HCT116 (cell line): ENCODE measurements around the gene RXRA. TPM values are rescaled to one million over a fixed set of nuclear protein-coding genes. Genes with fewer than 3 reads are reported as not detected.

Experiments used
- ATAC-seq: fragments of 200-7000 bp; cut with Tn5 transposase; 2 replicates; pipeline ENCODE4 v1.9.1; 2020; ENCODE audit warnings: mild to moderate bottlenecking, moderate library complexity
- BruUV-seq: library from RNA; stranded (reverse); fragments of 400-500 nt; replicated peaks from 2 replicates; lab custom pipeline; 2021; lab: Mats Ljungman, UMichigan
- CTCF ChIA-PET: fragments of 300-600 bp; sonication (Branson Sonifier 250); formaldehyde crosslinking; loops from one replicate; lab custom pipeline; 2021; ENCODE audit warnings: antibody characterized with exemption; lab: Charles Lee
- POLR2A ChIA-PET: fragments of 300-600, 350-600 bp; sonication (Branson Sonifier 250); formaldehyde crosslinking; loops from one replicate; lab custom pipeline; 2021; ENCODE audit warnings: antibody characterized with exemption; lab: Charles Lee
- RAD21 ChIA-PET, 2 experiments: fragments of 300-600 bp; sonication (Branson Sonifier 250); formaldehyde crosslinking; loops; one replicate each; lab custom pipeline; 2023; ENCODE audit warnings: low total read pairs in 2 of 2; ENCODE audit not compliant: uncharacterized antibody in 2 of 2, unreplicated experiment in 2 of 2, low non-redundant PET in 1 of 2; lab: Charles Lee
- DNase-seq: peaks from one replicate; pipeline ENCODE4 v3.0.0-alpha.2; 2010; ENCODE audit warnings: low read depth, low spot score
- H2AFZ ChIP-seq: fragments of 200-600 bp; shearing (Covaris generic), sonication (generic); 2 replicates; pipeline ENCODE4 v1.6.1; 2017; ENCODE audit warnings: low read depth, mixed run types, mixed read lengths, antibody characterized with exemption, low read length; ENCODE audit not compliant: poor library complexity, severe bottlenecking
- H3K27ac ChIP-seq: 2 replicates; pipeline ENCODE4 v1.5.1; 2012; ENCODE audit warnings: low read depth, low read length
- H3K27me3 ChIP-seq: fragments of 200-600 bp; sonication (generic); 2 replicates; pipeline ENCODE4 v1.6.1; 2016; ENCODE audit warnings: mixed run types, low read length, mixed read lengths; ENCODE audit not compliant: insufficient read depth
- H3K36me3 ChIP-seq, 2 experiments: fragments of 200-500 bp in 1 of 2; fragments of 200-600 bp in 1 of 2; sonication (Bioruptor generic) in 1 of 2; sonication (generic) in 1 of 2; 2 replicates each; pipeline versions ENCODE4 v1.5.1 to v1.6.1; 2014 to 2016; ENCODE audit warnings: low read length in 2 of 2, inconsistent platforms in 1 of 2, mixed read lengths in 1 of 2, mixed run types in 1 of 2; ENCODE audit not compliant: insufficient read depth in 2 of 2, control insufficient read depth in 1 of 2
- H3K4me1 ChIP-seq, 2 experiments: fragments of 200-600 bp in 1 of 2; sonication (generic) in 1 of 2; 2 replicates each; pipeline versions ENCODE4 v1.5.1 to v1.6.1; 2012 to 2017; ENCODE audit warnings: low read length in 2 of 2, inconsistent platforms in 1 of 2, mild to moderate bottlenecking in 1 of 2, mixed read lengths in 1 of 2, mixed run types in 1 of 2, moderate library complexity in 1 of 2; ENCODE audit not compliant: insufficient read depth in 2 of 2, control insufficient read depth in 1 of 2
- H3K4me2 ChIP-seq: fragments of 200-600 bp; sonication (generic); 2 replicates; pipeline ENCODE4 v1.6.1; 2017; ENCODE audit warnings: mixed run types, low read length, mixed read lengths
- H3K4me3 ChIP-seq, 2 experiments: fragments of 200-600 bp in 1 of 2; sonication (generic) in 1 of 2; replicated peaks in 1 of 2; 2 replicates each; pipeline ENCODE4 v1.5.1; 2011 to 2016; ENCODE audit warnings: low read length in 2 of 2, control low read depth in 1 of 2, low read depth in 1 of 2, mild to moderate bottlenecking in 1 of 2, mixed read lengths in 1 of 2, mixed run types in 1 of 2
- H3K79me2 ChIP-seq: fragments of 200-600 bp; sonication (generic); 2 replicates; pipeline ENCODE4 v1.6.1; 2017; ENCODE audit warnings: mild to moderate bottlenecking, mixed run types, low read length, moderate library complexity, mixed read lengths; ENCODE audit not compliant: insufficient read depth
- H3K9ac ChIP-seq: fragments of 200-600 bp; sonication (generic); 2 replicates; pipeline ENCODE4 v1.6.1; 2016; ENCODE audit warnings: low read length, mixed read lengths
- H3K9me2 ChIP-seq: fragments of 200-600 bp; sonication (generic), shearing (Covaris generic); 2 replicates; pipeline ENCODE4 v1.6.1; 2017; ENCODE audit warnings: mixed run types, mild to moderate bottlenecking, moderate library complexity; ENCODE audit not compliant: insufficient read depth
- H3K9me3 ChIP-seq, 2 experiments: fragments of 200-500 bp in 1 of 2; fragments of 200-600 bp in 1 of 2; sonication (Bioruptor generic) in 1 of 2; sonication (generic) in 1 of 2; 2 replicates each; pipeline ENCODE4 v1.6.1; 2014 to 2017; ENCODE audit warnings: low read length in 2 of 2, mixed read lengths in 2 of 2, inconsistent platforms in 1 of 2, low read depth in 1 of 2, mild to moderate bottlenecking in 1 of 2, mixed run types in 1 of 2, moderate library complexity in 1 of 2; ENCODE audit not compliant: control insufficient read depth in 1 of 2, insufficient read depth in 1 of 2
- H4K20me1 ChIP-seq: fragments of 200-600 bp; sonication (generic), shearing (Covaris generic); 2 replicates; pipeline ENCODE4 v1.6.1; 2017; ENCODE audit warnings: mixed run types, mild to moderate bottlenecking, moderate library complexity; ENCODE audit not compliant: insufficient read depth
- CBX3 ChIP-seq: IDR thresholded peaks from 2 replicates; pipeline ENCODE4 v1.6.1; 2012; ENCODE audit warnings: low read depth
- CEBPB ChIP-seq: IDR thresholded peaks from 2 replicates; pipeline ENCODE4 v1.6.1; 2012; ENCODE audit warnings: low read depth
- EGR1 ChIP-seq: IDR thresholded peaks from 2 replicates; pipeline ENCODE4 v1.6.1; 2012; ENCODE audit warnings: low read depth
- ELF1 ChIP-seq: IDR thresholded peaks from 2 replicates; pipeline ENCODE4 v1.6.1; 2012; ENCODE audit warnings: low read depth, borderline replicate concordance
- EZH2 ChIP-seq: fragments of 200-600 bp; sonication (generic); IDR thresholded peaks from 2 replicates; pipeline ENCODE4 v1.6.1; 2017; ENCODE audit warnings: antibody characterized with exemption, mixed run types
- FOSL1 ChIP-seq: IDR thresholded peaks from 2 replicates; pipeline ENCODE4 v1.6.1; 2012; ENCODE audit warnings: low read depth
- POLR2A ChIP-seq: IDR thresholded peaks from 2 replicates; pipeline ENCODE4 v1.7.0; 2011; ENCODE audit warnings: borderline replicate concordance; ENCODE audit not compliant: insufficient read depth, insufficient read length; ENCODE audit errors: extremely low read depth
- RAD21 ChIP-seq: IDR thresholded peaks from 2 replicates; pipeline ENCODE4 v1.6.1; 2012; ENCODE audit warnings: low read depth, mild to moderate bottlenecking
- REST ChIP-seq: IDR thresholded peaks from 2 replicates; pipeline ENCODE4 v1.6.1; 2012; ENCODE audit warnings: low read depth
- SIN3A ChIP-seq: IDR thresholded peaks from 2 replicates; pipeline ENCODE4 v1.6.1; 2012; ENCODE audit warnings: low read depth
- SP1 ChIP-seq: IDR thresholded peaks from 2 replicates; pipeline ENCODE4 v1.6.1; 2012; ENCODE audit warnings: low read depth
- SRF ChIP-seq: IDR thresholded peaks from 2 replicates; pipeline ENCODE4 v1.6.1; 2012; ENCODE audit warnings: low read depth
- YY1 ChIP-seq: IDR thresholded peaks from 2 replicates; pipeline ENCODE4 v1.6.1; 2011; ENCODE audit warnings: low read length, low read depth, moderate library complexity, mild to moderate bottlenecking; ENCODE audit not compliant: insufficient replicate concordance; ENCODE audit errors: extremely low read depth
- ZNF274 ChIP-seq: fragments of 200-500 bp; sonication (Bioruptor generic); IDR thresholded peaks from 2 replicates; pipeline ENCODE4 v1.6.1; 2014; ENCODE audit warnings: mild to moderate bottlenecking, low read depth, low read length, inconsistent platforms
- intact Hi-C: fragments of 100-400 bp; cut with micrococcal nuclease; formaldehyde crosslinking; loops from 2 replicates; pipeline ENCODE4 v1.10.0; 2022
- total RNA-seq: library from RNA; stranded (reverse); gene quantifications from one replicate; pipeline ENCODE4 v1.2.1, GENCODE V29; 2021; ENCODE audit not compliant: unreplicated experiment
- TF ChIP-seq, protein P1 (sequence below): IDR thresholded peaks from 2 replicates; pipeline ENCODE4 v1.6.1; 2012
- TF ChIP-seq, protein P2 (sequence below), 3 experiments: fragments of 200-600 bp in 1 of 3; sonication (generic) in 1 of 3; IDR thresholded peaks in 2 of 3; conservative IDR thresholded peaks in 1 of 3; 2 replicates each; pipeline ENCODE4 v1.5.1; 2012 to 2017; ENCODE audit warnings: low read depth in 2 of 3, low read length in 2 of 3, antibody characterized with exemption in 1 of 3, borderline replicate concordance in 1 of 3, control low read depth in 1 of 3, mild to moderate bottlenecking in 1 of 3, mixed read lengths in 1 of 3, mixed run types in 1 of 3, moderate library complexity in 1 of 3; ENCODE audit not compliant: insufficient read depth in 1 of 3
- TF ChIP-seq, protein P3 (sequence below): IDR thresholded peaks from 2 replicates; pipeline ENCODE4 v1.6.1; 2012
- TF ChIP-seq, protein P4 (sequence below): IDR thresholded peaks from 2 replicates; pipeline ENCODE4 v1.6.1; 2011; ENCODE audit warnings: mild to moderate bottlenecking, low read length, moderate library complexity; ENCODE audit not compliant: insufficient replicate concordance; ENCODE audit errors: extremely low read depth

Gene RXRA
- total RNA-seq, 1 experiment from 2014 or later: 43.9 TPM

DNA sequence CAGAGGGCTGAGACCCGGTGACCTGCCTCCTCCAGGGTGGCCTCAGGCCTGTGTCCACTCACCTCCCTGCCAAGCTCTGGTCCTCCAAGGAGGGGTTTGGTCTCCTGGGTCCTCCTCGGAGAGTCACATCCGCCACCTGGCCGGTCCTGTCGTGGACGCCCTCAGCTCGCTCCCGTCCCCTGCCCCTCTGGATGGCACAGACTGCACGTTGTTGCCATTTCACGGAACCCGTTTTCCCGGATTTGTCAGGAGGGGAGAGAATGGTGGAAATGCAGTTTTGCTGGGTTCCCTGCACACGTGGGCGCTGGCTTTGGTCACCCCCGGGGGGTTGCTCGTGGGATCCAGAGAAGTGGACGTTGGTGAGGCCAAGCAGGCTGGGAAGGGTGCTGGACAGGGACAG is 62.7 kb downstream of the RXRA start (continued):
- TF ChIP-seq CBX3 (no peak), SIN3A (no peak), ZNF274 (no peak), SP1 (no peak), SRF (no peak)
- TF ChIP-seq, protein P1, sequence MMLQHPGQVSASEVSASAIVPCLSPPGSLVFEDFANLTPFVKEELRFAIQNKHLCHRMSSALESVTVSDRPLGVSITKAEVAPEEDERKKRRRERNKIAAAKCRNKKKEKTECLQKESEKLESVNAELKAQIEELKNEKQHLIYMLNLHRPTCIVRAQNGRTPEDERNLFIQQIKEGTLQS: no peak

DNA sequence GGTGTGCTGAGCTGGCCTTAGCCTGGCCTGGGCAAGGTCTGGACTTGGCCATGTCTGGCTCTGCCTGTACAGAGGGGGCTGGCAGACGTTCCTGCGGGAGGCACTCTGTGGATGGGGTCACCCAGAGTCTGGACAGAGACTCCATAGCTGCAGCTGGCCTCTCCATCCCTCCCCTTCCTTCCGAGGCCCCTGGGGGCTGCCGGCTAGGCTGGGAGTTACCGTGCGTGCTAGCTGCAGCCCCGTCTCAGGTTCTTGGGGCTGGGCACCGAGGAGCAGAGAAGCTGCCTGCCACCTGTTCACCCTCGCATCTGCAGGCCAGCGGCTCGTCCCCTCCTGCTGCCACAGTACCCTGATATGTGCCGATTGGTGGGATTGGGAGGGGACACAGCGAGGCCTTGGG is 63.4 kb downstream of the RXRA start:
- intact Hi-C loops: no loop called here
- POLR2A ChIA-PET: no interaction called here
- TF ChIP-seq RAD21: no peak
- no peak for TF ChIP-seq POLR2A
- TF ChIP-seq ELF1: no peak
- TF ChIP-seq, protein P2, sequence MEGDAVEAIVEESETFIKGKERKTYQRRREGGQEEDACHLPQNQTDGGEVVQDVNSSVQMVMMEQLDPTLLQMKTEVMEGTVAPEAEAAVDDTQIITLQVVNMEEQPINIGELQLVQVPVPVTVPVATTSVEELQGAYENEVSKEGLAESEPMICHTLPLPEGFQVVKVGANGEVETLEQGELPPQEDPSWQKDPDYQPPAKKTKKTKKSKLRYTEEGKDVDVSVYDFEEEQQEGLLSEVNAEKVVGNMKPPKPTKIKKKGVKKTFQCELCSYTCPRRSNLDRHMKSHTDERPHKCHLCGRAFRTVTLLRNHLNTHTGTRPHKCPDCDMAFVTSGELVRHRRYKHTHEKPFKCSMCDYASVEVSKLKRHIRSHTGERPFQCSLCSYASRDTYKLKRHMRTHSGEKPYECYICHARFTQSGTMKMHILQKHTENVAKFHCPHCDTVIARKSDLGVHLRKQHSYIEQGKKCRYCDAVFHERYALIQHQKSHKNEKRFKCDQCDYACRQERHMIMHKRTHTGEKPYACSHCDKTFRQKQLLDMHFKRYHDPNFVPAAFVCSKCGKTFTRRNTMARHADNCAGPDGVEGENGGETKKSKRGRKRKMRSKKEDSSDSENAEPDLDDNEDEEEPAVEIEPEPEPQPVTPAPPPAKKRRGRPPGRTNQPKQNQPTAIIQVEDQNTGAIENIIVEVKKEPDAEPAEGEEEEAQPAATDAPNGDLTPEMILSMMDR (IDR thresholded peaks at IDR 0.05 in 2 of 3, conservative IDR thresholded peaks at IDR 0.05 in 1 of 3; ENCODE audit: borderline replicate concordance in 1 of 3, insufficient read depth in 1 of 3, low read depth in 2 of 3, low read length in 2 of 3): no peak
- no peak for TF ChIP-seq REST
- TF ChIP-seq SIN3A: no peak
- no peak for TF ChIP-seq ZNF274
- no peak for TF ChIP-seq CEBPB
- TF ChIP-seq EZH2: no peak
- TF ChIP-seq EGR1: no peak
- no peak for TF ChIP-seq FOSL1
- TF ChIP-seq SRF: no peak
- TF ChIP-seq, protein P3, sequence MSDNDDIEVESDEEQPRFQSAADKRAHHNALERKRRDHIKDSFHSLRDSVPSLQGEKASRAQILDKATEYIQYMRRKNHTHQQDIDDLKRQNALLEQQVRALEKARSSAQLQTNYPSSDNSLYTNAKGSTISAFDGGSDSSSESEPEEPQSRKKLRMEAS: no peak
- no peak for TF ChIP-seq YY1
- TF ChIP-seq, protein P4, sequence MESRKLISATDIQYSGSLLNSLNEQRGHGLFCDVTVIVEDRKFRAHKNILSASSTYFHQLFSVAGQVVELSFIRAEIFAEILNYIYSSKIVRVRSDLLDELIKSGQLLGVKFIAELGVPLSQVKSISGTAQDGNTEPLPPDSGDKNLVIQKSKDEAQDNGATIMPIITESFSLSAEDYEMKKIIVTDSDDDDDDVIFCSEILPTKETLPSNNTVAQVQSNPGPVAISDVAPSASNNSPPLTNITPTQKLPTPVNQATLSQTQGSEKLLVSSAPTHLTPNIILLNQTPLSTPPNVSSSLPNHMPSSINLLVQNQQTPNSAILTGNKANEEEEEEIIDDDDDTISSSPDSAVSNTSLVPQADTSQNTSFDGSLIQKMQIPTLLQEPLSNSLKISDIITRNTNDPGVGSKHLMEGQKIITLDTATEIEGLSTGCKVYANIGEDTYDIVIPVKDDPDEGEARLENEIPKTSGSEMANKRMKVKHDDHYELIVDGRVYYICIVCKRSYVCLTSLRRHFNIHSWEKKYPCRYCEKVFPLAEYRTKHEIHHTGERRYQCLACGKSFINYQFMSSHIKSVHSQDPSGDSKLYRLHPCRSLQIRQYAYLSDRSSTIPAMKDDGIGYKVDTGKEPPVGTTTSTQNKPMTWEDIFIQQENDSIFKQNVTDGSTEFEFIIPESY: no peak
- TF ChIP-seq, all 23 proteins: peak for 0

More for the DNA sequence above, 63.4 kb downstream of the RXRA start:
- H3K36me3 ChIP-seq: no peaks in the 10 kb centered on the region
- CTCF ChIA-PET: no interaction called here
- ATAC-seq: no peak
- H3K27me3 ChIP-seq: no peaks in the 10 kb centered on the region
- peaks cover 2 to 8% of the 10 kb centered on the region in 2 experiments; a peak in 3 of 4 replicates for H3K4me1 ChIP-seq
- RAD21 ChIA-PET: no interaction called here
- H4K20me1 ChIP-seq: no peaks in the 10 kb centered on the region
- no peak overlapping the region for H3K4me2 ChIP-seq
- H3K9ac ChIP-seq: no peak overlapping the region
- H3K4me3 ChIP-seq: no peak overlapping the region
- no peaks in the 10 kb centered on the region for H3K9me2 ChIP-seq
- no peaks in the 10 kb centered on the region for H3K9me3 ChIP-seq
- no TSS peak for BruUV-seq
- no peak for DNase-seq
- H3K27ac ChIP-seq: no peak overlapping the region
- H3K79me2 ChIP-seq: peaks cover 56% of the 10 kb centered on the region; the same call in 1 of the 2 replicates
- no peak overlapping the region for H2AFZ ChIP-seq
